Measurements from ENCODE around the gene STIL.

STIL gene

DNA sequence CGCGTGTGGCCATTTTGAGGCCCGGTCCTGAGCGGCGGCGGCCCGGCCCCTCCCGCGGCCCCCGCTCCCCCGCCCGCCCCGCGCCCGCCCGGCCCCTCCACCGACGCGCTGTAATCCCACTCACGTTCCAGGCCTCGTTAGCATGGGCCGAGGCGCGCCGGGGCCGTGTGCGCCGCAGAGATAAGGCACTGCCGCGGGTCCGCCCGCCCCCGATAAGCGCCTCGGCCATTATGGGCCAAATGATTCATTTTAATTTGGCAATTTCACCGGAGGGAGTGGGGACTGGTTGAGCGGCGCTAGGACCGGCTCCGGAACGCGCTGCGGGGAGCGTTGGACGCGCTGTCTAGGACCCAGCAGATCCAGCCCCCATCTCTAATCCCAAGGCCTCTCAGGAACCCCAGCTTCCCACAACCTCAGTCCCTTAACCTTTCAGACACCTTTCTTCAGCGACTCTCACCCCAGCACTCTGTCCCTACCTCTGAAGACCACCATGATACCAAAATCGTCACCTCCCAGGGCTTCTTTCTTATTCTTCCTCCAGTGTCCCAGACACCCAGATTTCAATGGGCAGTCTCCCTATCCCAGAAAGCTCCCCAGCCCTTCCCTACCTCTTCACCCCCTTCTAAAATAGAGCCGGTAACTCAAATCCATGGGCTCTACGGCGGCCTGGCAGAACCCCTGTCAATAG, 81.6 kb downstream of the STIL start, which contains the start of gene TAL1:
Gene TAL1 (minus strand): TSS at position 39 of the 688 bp plus-strand sequence. CDS start 6,337 bp downstream, outside the sequence.
- DNase-seq = no peak

DNA sequence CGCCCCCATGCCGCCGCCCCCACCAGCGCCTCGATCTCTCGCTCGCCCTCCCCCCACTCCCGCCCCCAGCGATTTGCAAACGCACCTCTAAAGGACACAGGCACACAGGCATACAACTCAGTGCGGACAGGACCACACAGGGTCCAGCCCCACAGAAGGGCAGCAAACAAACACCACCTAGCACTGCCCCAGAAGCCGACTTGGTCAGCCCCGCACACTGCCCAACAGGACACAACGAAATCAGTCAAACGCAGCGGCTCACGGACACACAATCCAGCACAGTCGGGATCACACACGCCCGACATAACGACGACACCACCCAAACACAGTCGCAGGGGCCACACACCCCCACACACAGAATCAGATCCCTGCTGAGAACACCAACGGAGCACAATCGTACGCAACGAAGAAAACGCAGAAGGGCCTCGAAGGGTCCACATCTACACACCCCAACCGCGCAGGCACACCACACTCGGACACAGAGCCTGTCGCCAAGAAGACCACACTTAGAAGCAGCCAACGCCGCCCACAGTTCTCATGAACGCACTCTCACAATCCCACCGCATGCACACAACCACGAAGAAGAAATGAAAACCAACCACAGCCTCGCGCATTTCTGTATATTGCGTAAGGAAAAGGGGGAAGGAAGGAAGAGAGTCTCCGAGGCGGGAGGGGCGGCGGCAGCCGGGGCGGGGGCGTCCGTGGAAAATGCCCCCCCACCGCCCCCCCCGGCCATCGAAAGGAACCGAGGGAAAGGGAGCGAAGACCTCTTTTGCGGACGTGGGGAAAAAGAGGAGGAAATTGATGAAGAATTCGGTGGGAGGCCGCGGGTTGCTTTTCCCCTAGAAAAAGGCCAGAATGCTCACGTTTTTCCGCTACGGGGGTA, 82.4 kb downstream of the STIL start:
- DNase-seq = no peak

DNA sequence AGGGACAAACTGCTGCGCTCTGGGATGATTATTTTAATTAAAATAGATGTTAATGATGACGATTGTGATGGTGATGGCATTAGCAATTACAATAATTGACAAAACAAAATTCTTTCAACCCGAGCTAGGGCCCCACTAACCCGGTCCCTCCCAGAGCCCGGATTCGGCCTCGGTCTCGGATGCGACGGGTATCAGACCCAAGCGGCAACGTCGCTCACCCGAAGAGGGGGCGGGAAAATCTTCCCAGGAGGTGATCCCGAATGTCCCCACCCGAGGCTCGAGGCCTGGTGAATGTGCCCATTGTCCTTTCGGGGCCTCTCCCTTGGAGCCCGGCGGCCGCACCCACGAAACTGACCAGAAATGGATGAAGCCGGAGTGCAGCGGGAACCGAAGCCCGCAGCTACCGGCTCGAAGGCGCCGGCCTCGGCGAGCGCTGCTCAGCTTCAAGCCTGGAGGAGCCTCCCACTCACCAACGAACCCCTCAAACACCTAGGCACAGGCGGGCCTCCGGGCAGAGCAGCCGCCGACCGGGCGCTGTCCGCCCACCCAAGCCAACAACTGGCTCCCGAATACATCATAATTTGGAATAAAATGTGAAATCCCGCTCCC, 83.2 kb downstream of the STIL start:
- no peak for DNase-seq

DNA sequence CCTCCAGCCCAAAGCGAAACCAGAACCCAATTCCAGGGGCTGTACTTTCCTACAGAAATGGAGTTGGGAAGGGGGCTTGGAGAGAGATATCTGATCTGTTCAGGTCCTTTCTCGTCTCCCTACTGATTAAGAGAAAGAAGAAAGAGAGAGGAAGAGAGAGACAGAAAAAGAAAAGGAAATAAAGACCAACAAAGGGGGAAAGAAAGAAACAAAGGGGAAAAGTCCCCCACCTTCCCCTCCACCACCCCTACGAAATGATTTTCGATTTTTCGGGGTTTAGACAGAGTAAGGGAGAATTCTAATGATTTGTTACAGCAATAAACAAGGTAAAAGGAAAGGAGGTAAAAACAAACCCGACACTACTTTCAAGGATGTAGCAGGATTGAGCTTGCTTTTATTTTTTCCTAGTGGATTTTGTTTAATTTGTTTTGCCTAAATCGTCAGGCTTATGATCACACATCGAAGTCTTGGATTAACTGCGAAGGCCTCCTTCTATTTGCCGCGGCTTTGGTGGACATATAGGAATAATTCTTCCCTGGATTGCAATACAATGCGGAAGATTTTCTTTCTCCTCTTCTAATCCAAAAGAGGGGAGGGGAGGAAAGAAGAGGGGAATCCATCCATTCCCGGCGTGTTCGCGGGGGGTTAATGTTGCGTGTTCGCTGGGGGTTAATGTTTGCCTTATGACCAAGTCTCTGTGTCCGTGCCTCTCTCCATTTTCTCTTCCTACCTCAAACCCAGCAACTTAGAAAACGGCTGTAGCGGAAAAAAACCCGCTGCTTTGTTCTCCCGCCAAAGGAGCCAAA, 83.9 kb downstream of the STIL start:
- no peak for DNase-seq

DNA sequence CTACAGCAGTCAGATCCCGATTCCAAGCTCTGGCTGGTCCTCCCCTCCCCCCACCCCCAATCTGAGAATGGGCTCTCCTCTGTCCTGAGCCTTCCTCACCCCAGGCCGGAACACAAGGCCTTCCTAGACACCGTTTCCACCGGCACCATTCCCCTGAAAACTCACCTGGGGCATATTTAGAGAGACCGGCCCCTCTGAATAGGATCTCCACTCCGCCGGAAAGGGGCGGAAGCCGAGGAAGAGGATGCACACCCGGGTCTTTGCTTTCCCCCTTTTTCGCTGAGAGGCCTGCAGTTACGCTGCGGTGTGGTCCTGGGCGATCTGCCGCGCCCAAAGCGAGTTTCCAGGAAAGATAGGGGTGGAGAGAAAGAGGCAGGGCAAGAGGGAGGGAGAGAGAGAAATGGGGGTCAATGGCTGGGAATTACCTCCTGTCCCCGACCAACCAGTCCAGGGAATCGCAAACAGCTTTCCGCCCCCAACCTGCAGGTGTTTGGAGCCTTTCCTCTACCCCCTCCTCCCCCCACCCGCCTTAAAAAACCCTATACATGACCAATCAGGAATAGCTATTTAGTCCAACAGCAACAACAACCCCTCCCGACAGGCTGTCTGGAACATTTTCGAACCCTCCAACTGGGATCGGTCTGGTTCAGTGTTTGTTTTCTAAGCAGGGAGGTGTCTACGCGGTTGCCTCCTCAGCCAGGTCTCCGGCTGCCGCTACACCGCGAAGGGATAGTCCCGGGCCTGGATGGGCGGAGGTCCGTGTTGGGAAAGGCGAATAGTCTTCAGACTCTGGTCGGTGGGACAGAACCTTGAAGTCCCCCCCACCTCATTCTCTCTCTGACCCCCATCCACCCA, 84.7 kb downstream of the STIL start:
- no peak for DNase-seq

DNA sequence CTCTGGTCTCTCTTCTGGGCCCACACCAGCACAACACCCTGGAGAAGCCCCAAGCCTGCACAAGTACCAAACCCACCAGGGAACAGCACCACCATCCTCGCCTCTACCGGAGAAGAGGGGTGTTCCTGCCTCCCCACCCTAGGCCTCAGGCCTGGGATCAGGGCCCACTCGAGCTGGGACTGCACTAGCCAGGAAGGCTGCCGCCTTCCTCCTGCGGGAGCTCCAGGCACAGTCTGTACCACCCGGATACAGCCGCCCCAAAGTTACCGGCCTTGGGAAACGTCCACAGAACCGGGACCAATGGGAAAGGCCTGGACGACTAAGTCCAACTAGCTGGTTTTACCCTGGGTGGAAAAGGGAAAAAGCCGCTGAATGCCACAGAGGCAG, 85.3 kb downstream of the STIL start:
- no peak for DNase-seq

DNA sequence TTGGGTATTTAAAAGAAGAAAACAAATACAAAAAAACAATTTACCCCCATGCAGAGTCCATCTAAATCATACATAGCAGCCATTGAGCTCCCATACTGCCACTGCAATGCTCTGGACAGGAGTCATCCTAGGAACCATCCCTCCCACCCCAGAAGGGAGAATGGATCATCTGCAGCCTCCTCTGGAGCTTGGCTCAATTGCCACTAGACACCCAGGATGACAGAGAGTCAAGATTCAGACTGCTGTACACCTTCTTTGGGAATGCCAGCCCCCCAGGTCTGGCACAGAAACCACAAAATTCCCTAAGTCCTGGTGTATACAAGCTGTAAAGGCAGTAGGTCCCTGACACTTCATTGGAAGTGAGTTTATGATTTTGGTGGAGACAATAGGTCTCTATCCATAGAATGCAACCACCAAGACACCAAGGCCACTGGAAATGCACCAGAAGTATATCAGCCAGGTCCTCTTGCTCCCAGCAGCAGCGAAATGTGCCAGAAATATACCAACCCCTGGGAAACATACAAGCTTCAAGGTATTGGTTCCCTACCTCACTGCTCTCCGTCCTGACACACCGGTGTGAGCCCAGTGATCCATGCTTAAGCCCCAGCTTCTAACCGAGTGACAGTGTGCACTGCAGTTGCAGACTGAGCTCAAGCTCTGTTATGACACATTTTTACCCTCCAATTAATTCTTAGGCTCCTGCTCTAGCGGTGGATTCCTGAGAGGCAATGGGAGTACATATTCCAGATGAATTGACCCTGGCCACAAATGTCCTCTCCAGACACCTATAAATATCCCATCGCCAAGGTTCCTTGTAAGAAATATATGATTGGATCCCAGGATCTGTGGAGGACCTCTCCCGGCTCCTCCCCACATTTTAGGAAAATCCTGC, 86.4 kb downstream of the STIL start:
- no peak for DNase-seq

DNA sequence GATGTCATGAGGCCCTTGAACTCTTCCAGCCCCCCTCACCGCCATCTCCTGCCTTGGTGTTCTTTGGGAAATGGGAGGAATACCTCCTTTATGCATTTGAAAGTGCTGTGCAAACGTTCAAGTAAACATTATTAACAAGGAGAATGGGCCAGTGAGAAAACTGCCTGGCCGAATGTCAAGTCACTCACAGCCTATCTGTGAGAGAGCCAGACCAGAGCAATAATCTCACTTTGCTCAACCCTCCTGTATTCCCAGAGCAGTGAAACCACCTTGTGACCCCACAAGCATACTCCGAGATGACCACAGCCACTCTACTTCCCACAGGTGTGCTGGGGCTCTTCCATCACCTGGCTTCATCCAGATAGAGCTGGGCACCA, 87.1 kb downstream of the STIL start:
- DNase-seq = no peak

DNA sequence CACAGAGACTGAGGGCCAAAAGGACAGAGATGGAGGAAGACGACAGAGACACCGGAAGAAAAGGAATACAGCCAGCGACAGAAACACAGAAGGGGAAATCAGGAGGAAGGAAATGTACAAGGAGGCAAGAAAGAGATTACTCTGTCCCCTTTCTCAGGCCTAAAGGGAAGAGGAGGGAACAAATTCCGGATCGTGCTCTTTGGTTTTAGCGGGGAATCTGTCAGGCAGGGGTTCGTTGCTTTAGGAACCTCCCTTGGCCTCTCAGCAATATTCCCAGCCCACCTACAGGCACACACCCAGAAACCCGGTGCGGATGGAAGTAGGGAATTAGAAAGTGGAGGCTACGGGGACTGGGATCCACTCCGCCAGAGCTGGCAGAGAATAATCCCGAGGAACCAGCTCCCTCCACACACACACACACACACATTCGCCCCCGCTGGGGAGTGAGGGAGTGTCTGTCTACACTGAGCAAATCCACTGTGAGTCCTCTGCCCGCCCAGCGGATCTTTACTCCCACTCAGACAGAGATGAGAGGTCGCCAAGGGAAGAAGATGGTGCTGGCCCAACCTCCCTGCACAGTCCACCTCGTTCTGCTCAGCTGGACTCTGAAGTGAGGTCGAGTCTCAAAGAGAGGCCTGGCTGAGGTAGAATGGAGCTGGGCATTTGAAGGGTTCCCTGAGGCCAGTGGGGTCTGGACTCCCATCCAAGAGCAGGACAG, 87.7 kb downstream of the STIL start:
- DNase-seq = no peak

DNA sequence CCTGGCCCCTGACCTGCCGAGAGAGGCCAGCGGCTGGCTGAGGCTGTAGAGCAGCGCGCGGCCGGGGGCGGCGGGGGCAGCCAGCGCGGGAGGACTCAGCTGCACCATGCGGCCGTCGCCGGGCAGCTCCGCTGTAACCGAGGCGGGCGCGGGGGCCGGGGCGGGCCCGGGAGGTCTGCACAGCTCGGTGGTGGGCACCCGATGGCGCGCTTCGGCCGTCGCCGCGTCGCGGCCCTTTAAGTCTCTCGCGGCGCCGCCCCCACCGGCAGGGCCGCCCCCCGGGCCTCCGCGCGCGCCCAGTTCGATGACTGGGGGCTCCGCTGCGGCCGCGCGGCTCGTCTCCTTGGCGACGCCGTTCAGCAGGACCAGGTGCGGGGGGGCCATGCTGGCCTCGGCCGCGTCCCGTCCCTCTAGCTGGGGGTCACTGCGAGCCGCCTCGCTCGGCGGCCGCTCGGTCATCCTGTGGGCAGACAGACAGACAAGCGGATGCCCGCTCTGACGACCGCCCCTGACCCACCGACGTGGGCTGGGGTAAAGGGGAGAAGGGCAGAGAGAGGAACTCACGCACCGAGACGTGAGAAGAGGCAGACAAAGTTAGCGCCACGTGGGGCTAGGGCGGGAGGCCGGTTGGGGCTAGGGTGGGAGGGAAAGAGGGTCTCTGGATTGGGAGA, 88.4 kb downstream of the STIL start:
- no peak for DNase-seq

DNA sequence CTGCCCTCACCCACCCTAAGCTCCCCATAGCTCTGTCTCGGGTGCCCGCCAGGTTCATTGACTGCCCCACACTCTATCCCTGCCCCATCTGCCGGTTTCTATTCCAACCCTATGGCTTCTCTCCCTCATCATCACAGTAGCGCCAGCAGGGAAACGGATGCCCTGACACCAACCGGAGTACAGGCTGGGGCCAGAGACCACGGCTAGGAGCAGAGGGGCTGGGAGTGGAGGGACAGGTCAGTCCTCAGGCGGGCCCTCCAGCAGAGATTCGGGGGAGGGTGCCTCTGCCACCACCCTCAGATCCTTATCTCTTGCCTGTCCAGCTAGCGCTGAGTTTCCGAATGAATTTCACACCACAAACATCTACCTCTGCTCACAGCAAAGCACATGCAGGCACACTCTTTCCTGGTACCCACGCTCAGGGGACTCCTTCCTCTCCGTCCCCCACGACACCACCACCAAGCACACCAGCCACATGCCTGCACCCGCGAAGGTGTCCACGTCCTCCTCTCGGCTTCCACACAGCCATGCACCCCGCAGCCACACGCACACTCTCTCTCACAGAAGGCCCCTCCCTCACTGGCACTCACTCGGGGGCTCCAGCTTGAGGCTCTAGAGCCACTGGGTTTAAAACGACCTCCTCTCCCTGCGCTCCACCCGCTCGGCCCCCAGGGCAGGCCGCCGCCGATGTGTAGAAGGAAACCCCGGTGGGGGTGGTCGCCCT, 89.1 kb downstream of the STIL start:
- DNase-seq = no peak

DNA sequence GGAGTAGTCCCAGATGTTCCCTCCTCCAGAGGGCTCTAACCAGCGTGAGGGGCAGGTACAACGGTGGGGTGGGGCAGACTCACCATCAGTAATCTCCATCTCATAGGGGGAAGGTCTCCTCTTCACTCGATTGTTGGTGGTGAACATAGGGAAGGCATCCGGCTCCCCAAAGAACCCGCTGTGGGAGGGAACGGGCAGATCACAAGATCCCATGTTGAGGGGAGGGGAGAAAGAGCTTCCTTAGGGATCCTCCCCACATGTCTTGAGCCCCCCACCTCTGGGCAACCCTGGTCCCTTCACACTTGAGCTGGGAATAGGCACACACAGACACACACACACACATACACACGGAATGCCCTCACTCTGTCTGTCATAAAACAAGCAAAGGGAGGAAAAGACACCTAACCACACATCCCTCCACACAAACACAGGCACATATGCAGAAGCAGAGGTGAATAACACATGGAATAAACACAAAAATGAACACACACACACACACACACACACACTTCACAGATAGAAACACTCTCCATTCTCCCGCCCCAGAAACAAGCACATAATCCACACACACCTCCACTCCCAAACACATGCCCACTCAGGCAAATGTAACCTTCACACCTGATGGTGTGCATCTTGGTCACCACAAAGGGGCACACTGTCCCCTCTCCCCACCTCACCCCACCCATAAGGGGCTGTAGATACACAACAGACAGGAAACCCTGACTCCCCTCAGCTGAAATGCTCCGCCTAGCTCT, 89.8 kb downstream of the STIL start:
- DNase-seq = no peak

DNA sequence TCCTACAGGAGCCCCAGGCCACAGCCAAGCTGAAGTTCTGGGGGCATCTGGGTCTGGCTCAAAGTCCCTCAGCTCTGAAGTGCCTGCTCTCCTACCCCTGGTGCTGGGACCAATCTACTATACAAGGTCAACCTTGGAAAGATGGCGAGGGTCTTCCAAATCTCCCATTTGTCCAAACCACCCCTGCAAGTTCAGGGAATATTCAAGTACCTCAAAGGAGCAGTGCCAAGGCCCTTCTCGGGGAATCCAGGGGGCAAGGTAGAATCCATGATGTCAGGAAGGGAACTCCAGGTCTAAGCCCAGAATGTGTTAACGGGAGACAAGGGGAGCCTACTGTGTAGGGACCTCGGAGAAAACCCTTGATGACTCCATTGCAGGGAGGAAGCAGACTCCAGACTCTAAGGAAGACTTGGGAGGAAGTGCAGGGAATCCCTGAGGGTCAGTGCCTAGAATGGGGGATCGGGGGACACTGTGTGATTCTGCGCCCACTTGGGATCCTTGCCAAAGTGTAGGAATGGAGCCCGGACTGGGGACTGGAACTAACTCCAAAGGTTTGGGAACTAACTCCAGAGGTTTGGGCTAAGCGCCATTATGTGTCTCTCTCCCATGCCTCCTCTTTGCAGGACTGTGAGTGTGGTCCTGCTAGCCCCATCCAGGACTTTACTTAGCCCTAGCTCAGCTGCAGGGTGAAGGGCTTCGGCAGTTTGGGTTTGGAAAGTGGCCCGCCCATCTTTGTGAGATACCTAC, 90.6 kb downstream of the STIL start:
- DNase-seq = no peak

DNA sequence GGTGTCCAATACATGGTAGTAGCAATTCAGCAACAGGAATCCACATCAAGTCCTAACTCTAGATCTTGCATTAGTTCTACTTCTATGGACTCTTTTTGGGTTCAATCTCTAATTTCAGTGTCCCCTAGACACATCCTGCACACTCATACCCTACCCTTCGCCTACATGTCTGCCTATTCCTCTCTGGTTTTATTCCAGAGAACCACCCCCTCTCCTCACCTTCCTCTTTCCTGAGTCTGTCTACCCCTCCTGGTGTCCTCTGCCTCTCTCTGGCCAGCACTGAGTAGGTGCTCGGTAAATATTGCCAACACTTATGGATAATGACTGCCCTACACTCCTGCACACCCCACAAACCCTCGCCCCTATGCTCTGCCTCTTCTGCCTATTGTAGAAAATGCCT, 91.5 kb downstream of the STIL start:
- no peak for DNase-seq

DNA sequence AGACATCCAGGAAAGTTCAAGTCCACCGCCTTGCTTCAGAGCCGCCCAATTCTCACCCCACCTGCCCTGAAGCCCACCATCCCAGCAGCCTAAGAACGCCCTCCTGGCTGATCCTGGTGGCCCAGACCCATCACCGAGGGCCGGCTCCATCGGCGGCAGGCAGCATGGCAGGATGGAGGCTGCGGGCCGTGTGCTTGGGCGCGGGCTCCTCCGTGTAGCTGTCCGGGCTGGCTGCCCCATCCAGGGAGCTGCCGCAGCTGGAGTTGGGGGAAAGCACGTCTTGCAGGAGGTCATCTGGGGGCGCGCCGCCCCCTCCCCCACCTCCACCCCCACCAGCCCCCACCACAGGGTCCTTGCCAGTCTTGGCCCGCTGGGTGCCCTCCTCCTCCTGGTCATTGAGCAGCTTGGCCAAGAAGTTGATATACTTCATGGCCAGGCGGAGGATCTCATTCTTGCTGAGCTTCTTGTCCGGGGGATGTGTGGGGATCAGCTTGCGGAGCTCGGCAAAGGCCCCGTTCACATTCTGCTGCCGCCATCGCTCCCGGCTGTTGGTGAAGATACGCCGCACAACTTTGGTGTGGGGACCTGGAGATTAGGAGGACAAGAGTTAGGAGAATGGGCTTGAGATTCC, 94.2 kb downstream of the STIL start:
- DNase-seq = no peak

DNA sequence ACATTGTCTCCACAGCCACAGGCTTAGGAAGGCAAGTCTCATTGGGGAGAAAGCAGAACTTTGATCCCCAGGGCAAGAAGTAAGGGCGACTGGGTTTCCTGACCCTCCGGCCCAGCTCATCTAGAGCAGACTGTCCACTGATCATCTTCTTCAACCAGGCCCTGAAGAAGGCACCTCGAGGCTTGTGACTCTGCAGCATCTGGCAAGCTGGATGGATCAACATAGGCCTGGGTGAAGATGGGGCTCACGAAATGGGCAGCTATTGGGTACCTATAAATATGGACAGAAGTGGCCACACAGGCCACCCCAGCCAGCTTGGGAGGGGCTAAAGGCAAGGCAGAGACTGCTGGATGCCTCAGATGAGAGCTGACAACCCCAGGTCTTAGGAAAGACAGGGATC, 94.9 kb downstream of the STIL start:
- DNase-seq = no peak

All from hippocampal formation (tissue), 2 donors.